ENCODE data around the gene ARPC4. TPM values are rescaled to one million over a fixed set of nuclear protein-coding genes. Genes with fewer than 3 reads are reported as not detected.
A peak's percentile ranks its signal among the peaks of the same experiment; 100 is the strongest.

The ARPC4 gene
- total and polyA plus RNA-seq, 2 donors (not counting 3 experiments of a cell fraction or from before 2014, with no cell fraction given): 181 to 197 TPM

GRCh38 chr3:9837701-9838582, 45.1 kb downstream of the ARPC4 start:
- peak; percentile 97 for FAIRE-seq

More at GRCh38 chr3:9837701-9838582, 45.1 kb downstream of the ARPC4 start:
- no peak for TF ChIP-seq MAX (IDR thresholded peaks at IDR 0.05; ENCODE audit: insufficient read depth, insufficient read length)
- TF ChIP-seq POLR2A (IDR thresholded peaks at IDR 0.05; ENCODE audit: low read depth, low read length): peak; percentile 70
- TF ChIP-seq FOS (IDR thresholded peaks at IDR 0.05; ENCODE audit: borderline replicate concordance, insufficient read depth, low read length): no peak
- TF ChIP-seq EZH2 (IDR thresholded peaks at IDR 0.05; ENCODE audit: borderline replicate concordance, low read depth, low read length, severe bottlenecking): no peak
- no peak for TF ChIP-seq JUN (IDR thresholded peaks at IDR 0.05; ENCODE audit: borderline replicate concordance, insufficient read depth, insufficient read length, low read depth)
- no peak for TF ChIP-seq MYC (IDR thresholded peaks at IDR 0.05; ENCODE audit: low read depth, low read length)
- TF ChIP-seq POLR2AphosphoS5 (IDR thresholded peaks at IDR 0.05; ENCODE audit: insufficient read depth, low read depth, low read length): peak; percentile 74
- no peak for TF ChIP-seq GATA2 (IDR thresholded peaks at IDR 0.05; ENCODE audit: insufficient read depth, insufficient read length, low read depth, low read length)
- TF ChIP-seq, protein P1, sequence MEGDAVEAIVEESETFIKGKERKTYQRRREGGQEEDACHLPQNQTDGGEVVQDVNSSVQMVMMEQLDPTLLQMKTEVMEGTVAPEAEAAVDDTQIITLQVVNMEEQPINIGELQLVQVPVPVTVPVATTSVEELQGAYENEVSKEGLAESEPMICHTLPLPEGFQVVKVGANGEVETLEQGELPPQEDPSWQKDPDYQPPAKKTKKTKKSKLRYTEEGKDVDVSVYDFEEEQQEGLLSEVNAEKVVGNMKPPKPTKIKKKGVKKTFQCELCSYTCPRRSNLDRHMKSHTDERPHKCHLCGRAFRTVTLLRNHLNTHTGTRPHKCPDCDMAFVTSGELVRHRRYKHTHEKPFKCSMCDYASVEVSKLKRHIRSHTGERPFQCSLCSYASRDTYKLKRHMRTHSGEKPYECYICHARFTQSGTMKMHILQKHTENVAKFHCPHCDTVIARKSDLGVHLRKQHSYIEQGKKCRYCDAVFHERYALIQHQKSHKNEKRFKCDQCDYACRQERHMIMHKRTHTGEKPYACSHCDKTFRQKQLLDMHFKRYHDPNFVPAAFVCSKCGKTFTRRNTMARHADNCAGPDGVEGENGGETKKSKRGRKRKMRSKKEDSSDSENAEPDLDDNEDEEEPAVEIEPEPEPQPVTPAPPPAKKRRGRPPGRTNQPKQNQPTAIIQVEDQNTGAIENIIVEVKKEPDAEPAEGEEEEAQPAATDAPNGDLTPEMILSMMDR (IDR thresholded peaks at IDR 0.05; ENCODE audit: extremely low read depth in 1 of 2, insufficient read depth in 1 of 2, low read depth in 1 of 2, low read length in 2 of 2): no peak
- Histone ChIP-seq H3K9me3 (replicated peaks; ENCODE audit: control insufficient read depth, insufficient read depth, low read length) (no peaks in the 10 kb centered on the region), H3K79me2 (ENCODE audit: control insufficient read depth, insufficient read depth, low read length) (peaks cover 3% of the 10 kb centered on the region), H3K27ac (ENCODE audit: insufficient read depth, low read depth, low read length) (peak overlapping the region; percentile 53), H3K4me1 (ENCODE audit: control insufficient read depth, extremely low read depth, insufficient read depth, low read length) (peaks cover 19% of the 10 kb centered on the region), H3K4me2 (ENCODE audit: insufficient read depth, low read length) (peak overlapping the region; percentile 26), H2AFZ (ENCODE audit: low read depth, low read length) (peak overlapping the region; percentile 5), H3K9me1 (replicated peaks; ENCODE audit: control insufficient read depth, extremely low read depth, insufficient read depth, low read length) (no peaks in the 10 kb centered on the region), H3K27me3 (ENCODE audit: control insufficient read depth in 2 of 2, insufficient read depth in 2 of 2, low read length in 2 of 2) (no peaks in the 10 kb centered on the region), H3K9ac (replicated peaks; ENCODE audit: extremely low read depth, insufficient read depth, low read length) (peak overlapping the region; percentile 28), H3K36me3 (ENCODE audit: control insufficient read depth in 2 of 2, extremely low read depth in 1 of 2, insufficient read depth in 2 of 2, low read length in 2 of 2) (peaks cover 4 to 14% of the 10 kb centered on the region in 2 experiments), H3K4me3 (replicated peaks in 1 of 3; ENCODE audit: insufficient read depth in 1 of 3, low read depth in 1 of 3, low read length in 3 of 3) (no peak overlapping the region), H4K20me1 (replicated peaks; ENCODE audit: control insufficient read depth, extremely low read depth, insufficient read depth, low read length) (no peaks in the 10 kb centered on the region)
- ChIA-PET CTCF (interaction anchor here (0.8 to 1.5 kb wide), 6 partner anchors 7 to 485 kb away, joined by 3 to 12 read pairs (median 4); no protein-coding TSS in a partner anchor), POLR2A (interaction anchor here (0.5 to 0.7 kb wide), 2 partner anchors 9 to 43 kb away, joined by 3 to 5 read pairs; no protein-coding TSS in a partner anchor)
- dilution Hi-C loops (cut with MboI; ENCODE audit: extremely low pct_ligation_motif_present, low sequenced_read_pairs): no loop called here
- DNase-seq (ENCODE audit: low read depth, low spot score): peak; percentile 80
- intact Hi-C loops (cut with micrococcal nuclease): loop anchor here (1.0 kb wide), 1 partner anchor 8 kb away; no protein-coding TSS in a partner anchor
- no TSS peak for BruUV-seq (replicated peaks)
